Measurements from ENCODE around the gene FNDC3B. TPM values are rescaled to one million over a fixed set of nuclear protein-coding genes. Genes with fewer than 3 reads are reported as not detected.

Gene FNDC3B
- total RNA-seq, 1 experiment from 2014 or later = 22.9 TPM

- no peak for DNase-seq (ENCODE audit: low spot score)
- in situ Hi-C loops (cut with HindIII; ENCODE audit: low sequenced_read_pairs) = no loop called here
Measured at GRCh38 chr3:172257648-172258400, 218.4 kb downstream of the FNDC3B start.

GRCh38 chr3:172258624-172259023 is 219.2 kb downstream of the FNDC3B start:
- in situ Hi-C loops (cut with HindIII; ENCODE audit: low sequenced_read_pairs) = no loop called here
- DNase-seq (ENCODE audit: low spot score) = no peak

- no peak for DNase-seq (ENCODE audit: low spot score)
- in situ Hi-C loops (cut with HindIII; ENCODE audit: low sequenced_read_pairs) = no loop called here
Measured at GRCh38 chr3:172259111-172259541, 219.7 kb downstream of the FNDC3B start.

- no peak for DNase-seq (ENCODE audit: low spot score)
- in situ Hi-C loops (cut with HindIII; ENCODE audit: low sequenced_read_pairs) = no loop called here
Measured at GRCh38 chr3:172259726-172260248, 220.4 kb downstream of the FNDC3B start.

GRCh38 chr3:172260381-172260780 is 221.0 kb downstream of the FNDC3B start:
- no peak for DNase-seq (ENCODE audit: low spot score)
- in situ Hi-C loops (cut with HindIII; ENCODE audit: low sequenced_read_pairs) = no loop called here

GRCh38 chr3:172261054-172261453 is 221.7 kb downstream of the FNDC3B start:
- in situ Hi-C loops (cut with HindIII; ENCODE audit: low sequenced_read_pairs) = no loop called here
- no peak for DNase-seq (ENCODE audit: low spot score)

- in situ Hi-C loops (cut with HindIII; ENCODE audit: low sequenced_read_pairs) = no loop called here
- no peak for DNase-seq (ENCODE audit: low spot score)
Measured at GRCh38 chr3:172262991-172263608, 223.7 kb downstream of the FNDC3B start.

GRCh38 chr3:172263781-172264486 is 224.6 kb downstream of the FNDC3B start:
- in situ Hi-C loops (cut with HindIII; ENCODE audit: low sequenced_read_pairs) = no loop called here
- DNase-seq (ENCODE audit: low spot score) = no peak

- DNase-seq (ENCODE audit: low spot score) = no peak
- in situ Hi-C loops (cut with HindIII; ENCODE audit: low sequenced_read_pairs) = no loop called here
Measured at GRCh38 chr3:172266103-172266502, 226.7 kb downstream of the FNDC3B start.

GRCh38 chr3:172268425-172268824 is 229.0 kb downstream of the FNDC3B start:
- DNase-seq (ENCODE audit: low spot score) = no peak
- in situ Hi-C loops (cut with HindIII; ENCODE audit: low sequenced_read_pairs) = no loop called here

GRCh38 chr3:172268868-172269267 is 229.5 kb downstream of the FNDC3B start:
- in situ Hi-C loops (cut with HindIII; ENCODE audit: low sequenced_read_pairs) = no loop called here
- DNase-seq (ENCODE audit: low spot score) = no peak

GRCh38 chr3:172270557-172271166 is 231.3 kb downstream of the FNDC3B start:
- in situ Hi-C loops (cut with HindIII; ENCODE audit: low sequenced_read_pairs) = no loop called here
- DNase-seq (ENCODE audit: low spot score) = no peak

GRCh38 chr3:172271386-172271976 is 232.1 kb downstream of the FNDC3B start:
- in situ Hi-C loops (cut with HindIII; ENCODE audit: low sequenced_read_pairs) = no loop called here

GRCh38 chr3:172272698-172273097 is 233.3 kb downstream of the FNDC3B start:
- in situ Hi-C loops (cut with HindIII; ENCODE audit: low sequenced_read_pairs) = no loop called here
- no peak for DNase-seq (ENCODE audit: low spot score)

More at GRCh38 chr3:172271386-172271976, 232.1 kb downstream of the FNDC3B start:
- no peak for DNase-seq (ENCODE audit: low spot score)

GRCh38 chr3:172273378-172273777 is 234.0 kb downstream of the FNDC3B start:
- in situ Hi-C loops (cut with HindIII; ENCODE audit: low sequenced_read_pairs) = no loop called here
- DNase-seq (ENCODE audit: low spot score) = no peak

GRCh38 chr3:172274906-172275305 is 235.5 kb downstream of the FNDC3B start:
- in situ Hi-C loops (cut with HindIII; ENCODE audit: low sequenced_read_pairs) = no loop called here
- no peak for DNase-seq (ENCODE audit: low spot score)

- in situ Hi-C loops (cut with HindIII; ENCODE audit: low sequenced_read_pairs) = no loop called here
- DNase-seq (ENCODE audit: low spot score) = peak; percentile 79
Measured at GRCh38 chr3:172275586-172275985, 236.2 kb downstream of the FNDC3B start.

GRCh38 chr3:172276103-172276502 is 236.7 kb downstream of the FNDC3B start:
- in situ Hi-C loops (cut with HindIII; ENCODE audit: low sequenced_read_pairs) = no loop called here
- no peak for DNase-seq (ENCODE audit: low spot score)

- DNase-seq (ENCODE audit: low spot score) = no peak
- in situ Hi-C loops (cut with HindIII; ENCODE audit: low sequenced_read_pairs) = no loop called here
Measured at GRCh38 chr3:172277151-172277652, 237.8 kb downstream of the FNDC3B start.
